ENCODE results near the gene NPBWR2. TPM values are rescaled to one million over a fixed set of nuclear protein-coding genes. Genes with fewer than 3 reads are reported as not detected.
"Not testable (repeated sequence)": the region's sequence is repeated elsewhere in the genome, so short reads cannot be mapped to it uniquely, and the experiment has no call there.

NPBWR2 gene
- total RNA-seq, 1 donor from 2014 or later = not detected

- no peaks in the 10 kb centered on the region for H3K36me3 Mint-ChIP-seq (ENCODE audit: low read depth)
- no peaks in the 10 kb centered on the region for H3K9me3 Mint-ChIP-seq
- peaks cover 10% of the 10 kb centered on the region for H3K4me1 Mint-ChIP-seq
- no peak overlapping the region for H3K4me3 Mint-ChIP-seq
- DNase-seq (ENCODE audit: low read depth, low spot score) = no peak
- H3K27ac Mint-ChIP-seq (ENCODE audit: unreplicated experiment) = no peak overlapping the region
- peaks cover 3% of the 10 kb centered on the region for H3K27me3 Mint-ChIP-seq (ENCODE audit: low read depth)
- peak; percentile 27 for TF ChIP-seq CTCF (conservative IDR thresholded peaks at IDR 0.05)
Measured at GRCh38 chr20:64133951-64134407, 26.6 kb upstream of the NPBWR2 start.

- H3K27ac Mint-ChIP-seq (ENCODE audit: unreplicated experiment) = peak overlapping the region; percentile 83
- peaks cover 10% of the 10 kb centered on the region for H3K4me1 Mint-ChIP-seq
- H3K36me3 Mint-ChIP-seq (ENCODE audit: low read depth) = no peaks in the 10 kb centered on the region
- no peak overlapping the region for H3K4me3 Mint-ChIP-seq
- H3K27me3 Mint-ChIP-seq (ENCODE audit: low read depth) = peaks cover 9% of the 10 kb centered on the region
- DNase-seq (ENCODE audit: low read depth, low spot score) = no peak
- no peak for TF ChIP-seq CTCF (conservative IDR thresholded peaks at IDR 0.05)
- peaks cover 3% of the 10 kb centered on the region for H3K9me3 Mint-ChIP-seq
Measured at GRCh38 chr20:64131406-64131805, 24.0 kb upstream of the NPBWR2 start.

- H3K27me3 Mint-ChIP-seq (ENCODE audit: low read depth) = peaks cover 7% of the 10 kb centered on the region
- no peaks in the 10 kb centered on the region for H3K36me3 Mint-ChIP-seq (ENCODE audit: low read depth)
- H3K27ac Mint-ChIP-seq (ENCODE audit: unreplicated experiment) = peak overlapping the region; percentile 10
- DNase-seq (ENCODE audit: low read depth, low spot score) = no peak
- no peak overlapping the region for H3K4me3 Mint-ChIP-seq
- peaks cover 3% of the 10 kb centered on the region for H3K9me3 Mint-ChIP-seq
- peaks cover 10% of the 10 kb centered on the region for H3K4me1 Mint-ChIP-seq
- TF ChIP-seq CTCF (conservative IDR thresholded peaks at IDR 0.05) = no peak
Measured at GRCh38 chr20:64130876-64131275, 23.5 kb upstream of the NPBWR2 start.

GRCh38 chr20:64130271-64130670 lies 22.9 kb upstream of the NPBWR2 start:
- H3K4me1 Mint-ChIP-seq = peaks cover 10% of the 10 kb centered on the region
- TF ChIP-seq CTCF (conservative IDR thresholded peaks at IDR 0.05) = no peak
- H3K27me3 Mint-ChIP-seq (ENCODE audit: low read depth) = peaks cover 6% of the 10 kb centered on the region
- H3K9me3 Mint-ChIP-seq = peaks cover 3% of the 10 kb centered on the region
- H3K4me3 Mint-ChIP-seq = no peak overlapping the region
- no peak for DNase-seq (ENCODE audit: low read depth, low spot score)
- no peak overlapping the region for H3K27ac Mint-ChIP-seq (ENCODE audit: unreplicated experiment)
- H3K36me3 Mint-ChIP-seq (ENCODE audit: low read depth) = no peaks in the 10 kb centered on the region

GRCh38 chr20:64129146-64129782 lies 21.9 kb upstream of the NPBWR2 start:
- Mint-ChIP-seq H3K27ac (ENCODE audit: unreplicated experiment) (no peak overlapping the region), H3K36me3 (ENCODE audit: low read depth) (no peaks in the 10 kb centered on the region), H3K4me1 (peaks cover 10% of the 10 kb centered on the region), H3K4me3 (no peak overlapping the region), H3K27me3 (ENCODE audit: low read depth) (peaks cover 10% of the 10 kb centered on the region), H3K9me3 (peaks cover 3% of the 10 kb centered on the region)
- no peak for DNase-seq (ENCODE audit: low read depth, low spot score)
- TF ChIP-seq CTCF (conservative IDR thresholded peaks at IDR 0.05) = no peak

- DNase-seq (ENCODE audit: low read depth, low spot score); H3K27ac Mint-ChIP-seq (ENCODE audit: unreplicated experiment); H3K9me3 Mint-ChIP-seq; H3K36me3 Mint-ChIP-seq (ENCODE audit: low read depth); H3K4me3 Mint-ChIP-seq: not testable (repeated sequence)
- peaks cover 12% of the 10 kb centered on the region for H3K4me1 Mint-ChIP-seq
- peaks cover 47% of the 10 kb centered on the region for H3K27me3 Mint-ChIP-seq (ENCODE audit: low read depth)
Measured at GRCh38 chr20:64123517-64123916, 16.2 kb upstream of the NPBWR2 start.

GRCh38 chr20:64122927-64123326 lies 15.6 kb upstream of the NPBWR2 start:
- not testable (repeated sequence) for DNase-seq (ENCODE audit: low read depth, low spot score); H3K9me3 Mint-ChIP-seq; H3K27ac Mint-ChIP-seq (ENCODE audit: unreplicated experiment); H3K36me3 Mint-ChIP-seq (ENCODE audit: low read depth); H3K4me3 Mint-ChIP-seq
- Mint-ChIP-seq H3K4me1 (peaks cover 12% of the 10 kb centered on the region), H3K27me3 (ENCODE audit: low read depth) (peaks cover 41% of the 10 kb centered on the region)

Data from neural crest cell (in vitro differentiated cells).